NCI-H1092 (cell line): ENCODE results near the gene AMBRA1.

Experiments
- DNase-seq: peaks from one replicate; lab custom pipeline; 2025; lab: John Stamatoyannopoulos, UW

AMBRA1 gene

GRCh38 chr11:46593550-46594373, at the start of gene AMBRA1:
Gene AMBRA1, minus strand, starts transcription at chr11:46594023. Its CDS starts 45,643 bp downstream, at chr11:46548380.
- DNase-seq: peak; percentile 84

GRCh38 chr11:46643531-46643930, 49.7 kb upstream of the AMBRA1 start:
- no peak for DNase-seq

GRCh38 chr11:46642627-46643335, 49.0 kb upstream of the AMBRA1 start:
- DNase-seq: no peak

GRCh38 chr11:46641639-46642038, 47.8 kb upstream of the AMBRA1 start:
- no peak for DNase-seq

- DNase-seq: no peak
These were observed 46.4 kb upstream of the AMBRA1 start for GRCh38 chr11:46640036-46640788.

- DNase-seq: no peak
These were observed 45.5 kb upstream of the AMBRA1 start for GRCh38 chr11:46639197-46639839.

GRCh38 chr11:46637546-46637945, 43.7 kb upstream of the AMBRA1 start:
- no peak for DNase-seq

- no peak for DNase-seq
These were observed 41.8 kb upstream of the AMBRA1 start for GRCh38 chr11:46635557-46636139.

- no peak for DNase-seq
These were observed 39.7 kb upstream of the AMBRA1 start for GRCh38 chr11:46633291-46634217.

GRCh38 chr11:46632502-46632901, 38.7 kb upstream of the AMBRA1 start:
- DNase-seq: no peak

GRCh38 chr11:46631676-46632075, 37.9 kb upstream of the AMBRA1 start:
- no peak for DNase-seq

GRCh38 chr11:46630237-46630636, 36.4 kb upstream of the AMBRA1 start:
- DNase-seq: no peak

GRCh38 chr11:46628961-46629360, 35.1 kb upstream of the AMBRA1 start:
- no peak for DNase-seq

- no peak for DNase-seq
These were observed 31.6 kb upstream of the AMBRA1 start for GRCh38 chr11:46625406-46625805.

GRCh38 chr11:46618837-46619236, 25.0 kb upstream of the AMBRA1 start:
- no peak for DNase-seq

GRCh38 chr11:46617972-46618314, 24.1 kb upstream of the AMBRA1 start:
- DNase-seq: no peak

GRCh38 chr11:46617134-46617971, 23.5 kb upstream of the AMBRA1 start, which contains the start of the genes ATG13 and HARBI1:
Gene ATG13, plus strand, starts transcription at chr11:46617553. Its CDS starts 26,739 bp downstream, at chr11:46644292.
Gene HARBI1, minus strand, starts transcription at chr11:46617227. Its CDS starts 990 bp downstream, at chr11:46616237.
- DNase-seq: peak; percentile 81

- DNase-seq: no peak
These were observed 22.8 kb upstream of the AMBRA1 start for GRCh38 chr11:46616551-46617133.

- DNase-seq: no peak
These were observed 21.9 kb upstream of the AMBRA1 start for GRCh38 chr11:46615756-46616155.
